ENCODE results near the gene NECAB3.

NECAB3 gene

DNA sequence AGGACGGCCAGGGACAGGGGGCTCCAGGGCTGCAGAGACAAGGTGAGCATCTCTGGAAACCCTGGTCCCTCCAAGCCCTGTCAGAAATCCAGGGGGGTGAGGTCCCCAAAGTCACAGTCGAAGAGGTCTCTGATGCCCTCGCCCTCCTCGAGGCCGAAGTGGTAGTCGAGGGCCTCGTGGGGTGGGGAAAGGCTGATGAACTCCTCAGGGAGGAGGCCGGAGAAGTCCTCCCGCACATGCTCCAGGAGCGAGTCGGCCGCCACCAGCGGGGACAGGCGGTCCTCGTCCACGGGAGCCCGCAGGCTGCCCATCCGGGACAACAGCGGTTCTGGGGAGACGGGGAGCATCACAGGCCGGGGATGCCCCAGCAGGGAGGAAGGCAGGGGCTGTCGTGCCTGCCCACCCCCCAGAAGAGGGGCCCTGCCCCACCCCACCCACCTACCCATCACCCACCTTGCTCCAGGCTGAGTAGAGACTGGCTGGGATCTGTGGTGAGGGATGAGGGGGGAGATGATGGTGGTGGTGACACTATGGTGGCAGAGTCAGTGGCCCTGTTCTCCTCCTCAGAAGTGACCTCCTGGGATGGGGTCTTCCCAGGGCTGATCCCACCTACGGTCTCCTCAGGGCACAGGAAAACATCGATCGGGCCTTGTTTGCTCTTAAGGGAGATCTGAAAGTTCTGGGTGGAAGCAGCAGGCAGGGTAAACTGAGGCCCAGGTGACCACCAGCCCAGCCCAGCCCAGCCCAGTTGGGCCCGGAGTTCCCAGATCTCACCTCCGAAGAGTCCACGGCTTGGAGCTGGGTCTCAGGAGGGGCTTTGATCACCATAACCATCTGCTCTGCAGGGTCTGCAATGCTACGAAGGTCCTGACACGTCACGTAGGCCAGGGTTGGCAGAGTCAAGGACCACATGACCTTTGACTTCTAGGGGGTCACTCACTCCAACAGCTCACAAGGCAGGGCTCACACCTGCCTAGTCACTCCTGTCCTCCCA, 2.7 kb upstream of the NECAB3 start:
- no peak for DNase-seq (ENCODE audit: low spot score)

DNA sequence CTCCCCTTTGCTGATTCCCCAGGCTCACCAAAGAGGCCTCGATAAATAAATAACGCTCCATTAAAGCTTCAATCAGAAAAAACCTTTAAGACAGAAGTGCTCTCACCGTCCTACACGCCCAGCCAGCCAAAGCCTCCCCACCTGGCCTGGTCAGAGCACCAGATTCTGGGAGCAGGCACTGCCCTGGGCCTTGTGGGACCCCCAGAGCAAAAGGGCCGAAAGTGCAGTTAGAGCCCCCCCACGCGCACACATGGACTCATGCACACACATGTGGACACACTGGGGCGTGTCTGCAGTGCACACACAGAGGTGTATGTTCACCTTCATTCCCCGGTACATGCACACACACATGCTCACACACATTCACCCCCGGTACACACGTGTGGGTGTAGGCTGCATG, 1.9 kb upstream of the NECAB3 start:
- no peak for DNase-seq (ENCODE audit: low spot score)

DNA sequence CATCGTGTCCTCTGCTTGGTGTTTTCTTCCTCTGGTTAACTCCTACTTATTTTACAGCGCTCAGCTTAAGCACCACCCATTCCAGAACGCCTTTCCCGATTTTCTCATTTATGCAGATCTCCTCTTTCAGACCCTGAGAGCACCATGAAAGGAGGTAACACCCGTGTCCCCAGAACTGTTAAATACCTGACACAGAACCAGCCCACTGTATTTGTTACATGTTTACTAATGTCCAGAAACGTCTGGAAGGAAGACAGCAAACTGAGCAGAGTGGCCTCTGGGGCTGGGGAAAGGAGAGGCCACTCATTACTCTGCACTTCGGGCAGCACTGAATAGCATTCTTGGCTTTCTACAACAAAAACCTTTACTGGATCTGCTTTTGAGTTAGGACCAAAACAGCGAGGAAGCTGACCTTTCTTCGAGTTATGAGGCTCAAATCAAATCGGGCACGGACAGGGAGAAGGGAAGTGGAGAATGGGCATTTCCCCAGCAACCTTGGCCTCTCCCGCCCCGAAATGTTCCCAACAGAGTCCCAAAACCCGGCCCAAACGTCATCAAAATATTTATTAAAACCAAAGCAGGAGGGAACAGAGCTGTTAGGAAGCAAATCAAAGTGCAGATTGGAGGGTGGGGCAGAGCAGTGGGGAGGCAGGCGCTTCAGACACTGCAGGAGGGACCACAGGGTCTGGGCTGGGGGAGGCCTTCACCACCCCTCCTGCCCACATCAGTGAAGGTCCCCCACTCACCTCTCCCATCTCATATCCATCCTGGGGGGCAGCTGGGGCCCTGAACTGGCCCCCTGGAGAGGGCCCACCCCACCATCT, 1.1 kb upstream of the NECAB3 start:
- DNase-seq (ENCODE audit: low spot score): no peak

GRCh38 chr20:33673410-33674293, 576 bp downstream of the NECAB3 start:
- DNase-seq (ENCODE audit: low spot score): peak; percentile 51

GRCh38 chr20:33673114-33673409, 1.2 kb downstream of the NECAB3 start:
- no peak for DNase-seq (ENCODE audit: low spot score)

- peak; percentile 63 for DNase-seq (ENCODE audit: low spot score)
Measured at GRCh38 chr20:33672426-33673113, 1.7 kb downstream of the NECAB3 start.

GRCh38 chr20:33671573-33672288, 2.5 kb downstream of the NECAB3 start:
- no peak for DNase-seq (ENCODE audit: low spot score)

DNA sequence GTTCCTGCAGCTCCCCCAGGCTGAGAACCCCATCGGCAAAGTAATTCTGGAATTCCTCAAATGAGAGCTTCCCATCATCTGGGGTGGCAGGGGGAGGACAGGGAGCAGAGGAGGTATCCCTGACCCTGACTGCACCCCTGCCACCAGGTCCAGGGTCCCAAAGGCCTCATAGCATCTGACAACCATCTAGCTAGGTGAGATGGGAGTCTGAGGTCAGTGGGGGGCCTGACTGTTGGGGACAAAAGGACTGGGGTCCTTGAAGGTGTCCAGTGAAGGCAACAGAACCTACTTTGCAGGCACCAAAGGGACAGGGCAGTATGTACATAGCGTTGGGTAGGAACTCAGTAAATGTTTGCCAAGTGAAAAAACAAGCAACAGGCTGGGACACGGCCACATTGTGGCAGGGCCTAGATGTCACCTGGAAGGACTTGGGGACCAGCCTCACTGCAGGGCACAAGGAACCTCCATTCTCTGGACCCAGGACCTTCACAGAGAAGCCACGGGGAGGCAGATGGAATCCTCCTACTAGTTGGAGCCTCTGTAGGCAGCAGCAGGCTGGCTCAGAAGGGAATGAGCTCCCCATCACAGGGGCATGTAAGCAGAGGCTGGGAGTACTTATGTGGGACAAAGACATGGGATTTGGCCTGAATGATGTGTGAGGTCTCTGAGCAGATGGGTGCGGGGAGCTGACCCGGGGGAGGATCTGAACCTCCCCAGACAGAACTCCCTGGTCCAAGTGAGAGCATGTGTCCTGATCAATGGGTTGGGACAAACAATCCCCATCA, 3.3 kb downstream of the NECAB3 start:
- no peak for DNase-seq (ENCODE audit: low spot score)

DNA sequence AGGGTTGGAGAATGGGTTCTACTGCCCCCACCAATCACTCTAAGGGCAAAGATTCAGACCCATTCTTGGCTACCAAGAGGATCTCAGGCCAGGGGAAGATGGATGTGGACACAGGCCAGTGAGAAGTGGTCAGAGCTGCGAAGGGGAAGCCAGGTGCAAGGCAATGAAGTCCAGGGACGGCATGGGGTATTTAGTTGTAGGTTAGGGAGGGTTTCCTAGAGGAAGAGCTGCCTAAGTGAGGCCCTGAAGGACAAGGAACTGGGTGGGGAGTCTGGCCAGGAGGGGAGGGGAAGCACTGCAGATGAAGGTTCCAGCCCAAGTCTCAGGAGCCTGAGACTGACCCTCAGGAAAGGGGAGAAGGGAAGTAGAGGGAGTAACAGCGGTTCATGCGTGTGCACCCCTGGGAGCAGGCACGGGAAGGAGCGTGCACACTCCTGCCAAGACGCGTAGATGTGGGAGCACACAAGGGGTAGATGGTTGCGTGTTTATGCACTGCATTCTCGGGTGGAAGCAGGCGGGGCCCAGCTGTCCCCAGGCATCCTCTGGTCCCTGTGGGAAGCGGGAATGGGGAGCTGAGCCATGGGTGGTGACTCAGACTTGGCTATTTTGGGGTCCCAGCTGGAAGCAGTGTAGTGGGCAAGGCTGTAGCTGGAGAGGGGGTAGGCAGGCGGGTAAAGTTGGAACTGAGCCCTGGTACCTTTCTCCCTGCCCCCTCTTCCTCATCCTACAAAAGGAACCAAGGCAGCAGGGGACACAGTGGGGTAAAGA, 4.2 kb downstream of the NECAB3 start:
- DNase-seq (ENCODE audit: low spot score): no peak

GRCh38 chr20:33669224-33669623, 5.0 kb downstream of the NECAB3 start:
- no peak for DNase-seq (ENCODE audit: low spot score)

- DNase-seq (ENCODE audit: low spot score): no peak
Measured at GRCh38 chr20:33668466-33669155, 5.6 kb downstream of the NECAB3 start.

DNA sequence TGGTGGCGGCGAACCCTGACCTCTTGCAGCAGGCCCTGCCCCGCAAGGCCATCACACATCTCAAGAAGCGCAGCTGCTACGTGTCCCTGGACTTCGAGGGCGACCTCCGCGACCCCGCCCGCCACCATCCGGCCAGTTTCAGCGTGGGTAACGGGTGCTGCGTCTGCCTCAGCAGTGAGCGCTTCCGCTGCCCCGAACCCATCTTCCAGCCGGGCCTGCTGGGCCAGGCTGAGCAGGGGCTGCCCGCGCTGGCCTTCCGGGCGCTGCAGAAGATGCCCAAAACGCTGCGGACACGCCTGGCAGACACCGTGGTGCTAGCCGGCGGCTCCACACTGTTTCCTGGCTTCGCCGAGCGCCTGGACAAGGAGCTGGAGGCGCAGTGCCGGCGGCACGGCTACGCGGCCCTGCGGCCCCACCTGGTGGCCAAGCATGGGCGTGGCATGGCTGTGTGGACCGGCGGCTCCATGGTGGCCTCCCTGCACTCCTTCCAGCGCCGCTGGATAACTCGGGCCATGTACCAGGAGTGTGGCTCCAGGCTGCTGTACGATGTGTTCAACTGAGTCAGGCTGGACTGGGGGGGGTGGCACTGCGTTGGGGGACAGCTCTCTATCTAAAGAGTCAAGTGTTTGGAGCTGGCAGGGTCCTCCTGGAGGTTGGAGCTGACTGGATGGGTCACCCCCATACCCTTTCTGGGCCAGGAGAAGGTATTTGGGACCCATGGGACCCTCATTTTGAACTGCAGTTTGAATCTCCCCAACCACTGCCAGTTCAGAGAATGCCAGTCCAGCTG, 6.4 kb downstream of the NECAB3 start:
- peak; percentile 92 for DNase-seq (ENCODE audit: low spot score)

- peak; percentile 76 for DNase-seq (ENCODE audit: low spot score)
Measured at GRCh38 chr20:33667245-33667675, 7.0 kb downstream of the NECAB3 start.

- peak; percentile 100 for DNase-seq (ENCODE audit: low spot score)
Measured at GRCh38 chr20:33666293-33667244, 7.7 kb downstream of the NECAB3 start, which contains the start of gene ACTL10. TSS of gene ACTL10 (plus strand) at chr20:33666943. CDS start at chr20:33667498, 555 bp downstream.

DNA sequence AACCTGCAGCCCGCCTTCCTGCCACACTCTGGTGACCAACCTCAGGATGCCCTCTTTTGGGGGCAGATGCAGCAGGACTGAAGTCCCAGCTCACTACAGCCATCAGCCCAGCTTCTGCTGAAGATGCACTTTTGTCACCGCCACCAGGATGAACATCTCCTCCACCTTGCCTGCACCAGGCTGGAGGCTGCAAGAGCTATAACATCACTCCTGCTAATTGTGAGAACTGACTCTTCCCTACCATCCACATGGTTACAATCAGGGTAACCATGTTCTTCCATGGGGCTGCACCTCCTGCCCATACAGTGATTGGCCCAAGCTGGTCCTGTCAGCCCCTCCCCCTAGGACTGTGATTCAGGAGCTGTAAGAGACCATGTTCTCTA, 9.5 kb downstream of the NECAB3 start:
- no peak for DNase-seq (ENCODE audit: low spot score)

DNA sequence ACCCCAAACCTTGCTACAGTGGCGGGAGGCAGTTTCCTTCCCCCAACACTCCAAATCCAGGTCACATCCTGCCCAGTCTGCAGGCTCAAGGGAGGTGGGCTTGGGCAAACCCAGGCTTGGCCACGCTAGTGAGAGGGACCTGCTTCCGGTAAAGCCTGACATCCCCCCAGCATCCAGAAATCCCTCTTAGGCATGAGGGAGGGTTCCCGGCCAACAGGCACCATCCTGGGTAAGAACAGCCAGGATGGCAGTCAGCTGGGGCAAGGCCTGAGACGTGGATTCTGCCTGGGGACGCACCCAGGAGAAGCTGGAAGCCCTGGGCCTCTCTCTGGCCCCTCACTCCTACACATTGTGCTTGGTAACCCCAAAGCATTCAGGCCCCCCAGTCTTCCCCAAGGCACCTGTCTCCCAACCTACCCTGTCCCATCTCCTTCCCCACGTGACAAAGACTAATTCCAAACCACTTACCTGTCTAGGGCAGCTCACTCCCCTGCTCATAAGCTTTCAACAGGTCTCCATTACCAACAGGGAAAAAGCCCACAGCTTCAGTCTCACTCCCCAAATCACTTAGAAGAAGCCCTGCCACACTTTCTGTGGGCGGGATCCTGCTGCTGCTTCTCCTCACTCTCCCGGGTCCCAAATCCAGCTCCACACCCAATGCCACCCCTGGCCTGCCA, 10.0 kb downstream of the NECAB3 start:
- DNase-seq (ENCODE audit: low spot score): no peak

All from RKO (cell line).